Prostate gland (tissue), 2 donors: ENCODE results near the gene MLPH. TPM values are rescaled to one million over a fixed set of nuclear protein-coding genes. Genes with fewer than 3 reads are reported as not detected.

Experiments used
- DNase-seq: peaks from one replicate; pipeline ENCODE4 v3.0.0-alpha.2; 2019; ENCODE audit warnings: low spot score
- H3K27ac ChIP-seq, 2 donors: fragments of 200-600 bp; sonication (generic); 2 replicates each; pipeline ENCODE4 v1.5.1; 2017 to 2019
- H3K27me3 ChIP-seq: fragments of 200-600 bp; sonication (generic); replicated peaks from 2 replicates; pipeline ENCODE4 v1.5.1; 2019; ENCODE audit not compliant: insufficient read depth
- H3K36me3 ChIP-seq, 2 donors: fragments of 200-600 bp; sonication (generic); 1 replicate in 1 of 2; 2 replicates in 1 of 2; pipeline versions ENCODE4 v1.5.1 to v1.8.1; 2017 to 2019
- H3K4me1 ChIP-seq: fragments of 200-600 bp; sonication (generic); replicated peaks from 2 replicates; pipeline ENCODE4 v1.5.1; 2019
- H3K4me3 ChIP-seq, 2 donors: fragments of 200-600 bp; sonication (generic); 2 replicates each; pipeline ENCODE4 v1.5.1; 2017 to 2019
- H3K9me3 ChIP-seq: fragments of 200-600 bp; sonication (generic); 2 replicates; pipeline ENCODE4 v1.5.1; 2017
- POLR2A ChIP-seq: fragments of 450-650 bp; IDR thresholded peaks from one replicate; pipeline ENCODE4 v1.6.1; 2016; ENCODE audit warnings: antibody characterized with exemption, mild to moderate bottlenecking
- POLR2AphosphoS5 ChIP-seq: sonication (generic); formaldehyde crosslinking; IDR thresholded peaks from one replicate; pipeline ENCODE4 v1.6.1; 2017; ENCODE audit warnings: antibody characterized with exemption
- WGBS: methylation state at CpG from one replicate; pipeline ENCODE4 v1.1.5; 2018; 5-methylcytosine and 5-hydroxymethylcytosine counted together
- intact Hi-C: fragments of 100-400 bp; cut with DNase I; formaldehyde crosslinking; loops from one replicate; pipeline ENCODE4 v1.14.2; 2022
- total RNA-seq, 2 donors: library from RNA; depleted of rRNA; stranded (reverse); fragments of >200 nt; gene quantifications; one replicate each; pipeline ENCODE4 v1.1.0, GENCODE V29; 2016
- TF ChIP-seq, protein P1 (sequence below), 4 experiments: fragments of 200-600 bp in 2 of 4; fragments of 450-650 bp in 2 of 4; sonication (generic) in 2 of 4; IDR thresholded peaks; 1 replicate in 3 of 4; 2 replicates in 1 of 4; pipeline ENCODE4 v1.5.1; 2016 to 2019; ENCODE audit warnings: antibody characterized with exemption in 4 of 4, mild to moderate bottlenecking in 2 of 4, moderate library complexity in 2 of 4

MLPH gene
- total RNA-seq, 2 donors from 2014 or later: 371 to 393 TPM

- H3K9me3 ChIP-seq: no peaks in the 10 kb centered on the region
- H3K27ac ChIP-seq: no peak overlapping the region
- no peak overlapping the region for H3K4me3 ChIP-seq
- H3K4me1 ChIP-seq: no peaks in the 10 kb centered on the region
- H3K36me3 ChIP-seq: peaks cover 6 to 14% of the 10 kb centered on the region in 2 donors
- TF ChIP-seq, protein P1, sequence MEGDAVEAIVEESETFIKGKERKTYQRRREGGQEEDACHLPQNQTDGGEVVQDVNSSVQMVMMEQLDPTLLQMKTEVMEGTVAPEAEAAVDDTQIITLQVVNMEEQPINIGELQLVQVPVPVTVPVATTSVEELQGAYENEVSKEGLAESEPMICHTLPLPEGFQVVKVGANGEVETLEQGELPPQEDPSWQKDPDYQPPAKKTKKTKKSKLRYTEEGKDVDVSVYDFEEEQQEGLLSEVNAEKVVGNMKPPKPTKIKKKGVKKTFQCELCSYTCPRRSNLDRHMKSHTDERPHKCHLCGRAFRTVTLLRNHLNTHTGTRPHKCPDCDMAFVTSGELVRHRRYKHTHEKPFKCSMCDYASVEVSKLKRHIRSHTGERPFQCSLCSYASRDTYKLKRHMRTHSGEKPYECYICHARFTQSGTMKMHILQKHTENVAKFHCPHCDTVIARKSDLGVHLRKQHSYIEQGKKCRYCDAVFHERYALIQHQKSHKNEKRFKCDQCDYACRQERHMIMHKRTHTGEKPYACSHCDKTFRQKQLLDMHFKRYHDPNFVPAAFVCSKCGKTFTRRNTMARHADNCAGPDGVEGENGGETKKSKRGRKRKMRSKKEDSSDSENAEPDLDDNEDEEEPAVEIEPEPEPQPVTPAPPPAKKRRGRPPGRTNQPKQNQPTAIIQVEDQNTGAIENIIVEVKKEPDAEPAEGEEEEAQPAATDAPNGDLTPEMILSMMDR (IDR thresholded peaks at IDR 0.05): no peak
- TF ChIP-seq POLR2A (no peak), POLR2AphosphoS5 (no peak)
- intact Hi-C loops: no loop called here
- no peaks in the 10 kb centered on the region for H3K27me3 ChIP-seq
- no peak for DNase-seq
- WGBS: 94% methylated on average over 16 of the region's 16 CpGs
These were observed 64.1 kb downstream of the MLPH start for GRCh38 chr2:237551071-237551574.

GRCh38 chr2:237552908-237553307, 65.9 kb downstream of the MLPH start:
- no peak for TF ChIP-seq POLR2AphosphoS5
- TF ChIP-seq, protein P1 (IDR thresholded peaks at IDR 0.05): no peak
- no peak for TF ChIP-seq POLR2A
- WGBS: 91% methylated on average over 6 of the region's 6 CpGs
- H3K36me3 ChIP-seq: peaks cover 6 to 9% of the 10 kb centered on the region in 2 donors
- no peaks in the 10 kb centered on the region for H3K4me1 ChIP-seq
- no peaks in the 10 kb centered on the region for H3K9me3 ChIP-seq
- intact Hi-C loops: no loop called here
- H3K27ac ChIP-seq: no peak overlapping the region
- H3K4me3 ChIP-seq: no peak overlapping the region
- H3K27me3 ChIP-seq: no peaks in the 10 kb centered on the region
- DNase-seq: no peak

- 88% methylated on average over 7 of the region's 7 CpGs for WGBS
- H3K4me1 ChIP-seq: no peaks in the 10 kb centered on the region
These were observed 66.9 kb downstream of the MLPH start for GRCh38 chr2:237553948-237554347.

GRCh38 chr2:237555560-237555959, 68.5 kb downstream of the MLPH start:
- Histone ChIP-seq H3K4me3 (no peak overlapping the region), H3K4me1 (no peaks in the 10 kb centered on the region), H3K27ac (no peak overlapping the region), H3K9me3 (no peaks in the 10 kb centered on the region), H3K36me3 (peaks cover 6 to 9% of the 10 kb centered on the region in 2 donors), H3K27me3 (no peaks in the 10 kb centered on the region)
- TF ChIP-seq, protein P1 (IDR thresholded peaks at IDR 0.05): no peak
- TF ChIP-seq POLR2AphosphoS5 (no peak), POLR2A (no peak)
- WGBS: 94% methylated on average over 1 of the region's 1 CpG
- intact Hi-C loops: no loop called here
- no peak for DNase-seq

More at GRCh38 chr2:237553948-237554347, 66.9 kb downstream of the MLPH start:
- no peak overlapping the region for H3K27ac ChIP-seq
- intact Hi-C loops: no loop called here
- TF ChIP-seq POLR2AphosphoS5 (no peak), POLR2A (no peak)
- TF ChIP-seq, protein P1 (IDR thresholded peaks at IDR 0.05): no peak
- no peak overlapping the region for H3K4me3 ChIP-seq
- no peak for DNase-seq
- H3K36me3 ChIP-seq: peaks cover 6 to 9% of the 10 kb centered on the region in 2 donors
- H3K9me3 ChIP-seq: no peaks in the 10 kb centered on the region
- H3K27me3 ChIP-seq: no peaks in the 10 kb centered on the region
